GM23248 (cell line): Measurements from ENCODE around the gene ATXN7L1.

ENCODE experiments used
- EZH2 ChIP-seq: fragments of 200-600 bp; sonication (generic); IDR thresholded peaks from 2 replicates; pipeline ENCODE4 v1.6.1; 2018; ENCODE audit warnings: antibody characterized with exemption, mild to moderate bottlenecking; ENCODE audit not compliant: insufficient read depth, poor library complexity, severe bottlenecking
- EZH2phosphoT487 ChIP-seq: fragments of 200-600 bp; sonication (generic); IDR thresholded peaks from 2 replicates; pipeline ENCODE4 v1.6.1; 2018; ENCODE audit warnings: antibody characterized with exemption, moderate library complexity, mild to moderate bottlenecking, low read depth; ENCODE audit not compliant: insufficient read depth

- TF ChIP-seq EZH2phosphoT487 (no peak), EZH2 (no peak)
Measured at GRCh38 chr7:105872491-105872890, 3.9 kb downstream of the ATXN7L1 start.
